Muscle layer of colon (tissue), 2 donors: Measurements from ENCODE around the gene RSAD2.

ENCODE experiments used
- H3K27ac ChIP-seq: one replicate; pipeline ENCODE4 v1.7.0; 2013; ENCODE audit warnings: low read depth, mild to moderate bottlenecking, low read length, moderate library complexity
- H3K27me3 ChIP-seq, 2 donors: one replicate each; pipeline ENCODE4 v1.7.0; 2013; ENCODE audit warnings: low read length in 2 of 2, mild to moderate bottlenecking in 2 of 2; ENCODE audit not compliant: insufficient read depth in 2 of 2, control insufficient read depth in 1 of 2
- H3K36me3 ChIP-seq: one replicate; pipeline ENCODE4 v1.7.0; 2013; ENCODE audit warnings: mild to moderate bottlenecking, low read length; ENCODE audit not compliant: insufficient read depth
- H3K4me1 ChIP-seq: one replicate; pipeline ENCODE4 v1.7.0; 2013; ENCODE audit warnings: mild to moderate bottlenecking, low read length; ENCODE audit not compliant: insufficient read depth
- H3K4me3 ChIP-seq, 2 donors: one replicate each; pipeline ENCODE4 v1.7.0; 2013; ENCODE audit warnings: low read length in 2 of 2, low read depth in 1 of 2, mild to moderate bottlenecking in 1 of 2, moderate library complexity in 1 of 2
- H3K9ac ChIP-seq: one replicate; pipeline ENCODE4 v1.7.0; 2013; ENCODE audit warnings: low read length
- H3K9me3 ChIP-seq: one replicate; pipeline ENCODE4 v1.7.0; 2013; ENCODE audit warnings: mild to moderate bottlenecking, low read length
- donor health status: abdominal sarcoma.
- donor health status: Adenocarcinoma of cecum.

The RSAD2 gene

DNA sequence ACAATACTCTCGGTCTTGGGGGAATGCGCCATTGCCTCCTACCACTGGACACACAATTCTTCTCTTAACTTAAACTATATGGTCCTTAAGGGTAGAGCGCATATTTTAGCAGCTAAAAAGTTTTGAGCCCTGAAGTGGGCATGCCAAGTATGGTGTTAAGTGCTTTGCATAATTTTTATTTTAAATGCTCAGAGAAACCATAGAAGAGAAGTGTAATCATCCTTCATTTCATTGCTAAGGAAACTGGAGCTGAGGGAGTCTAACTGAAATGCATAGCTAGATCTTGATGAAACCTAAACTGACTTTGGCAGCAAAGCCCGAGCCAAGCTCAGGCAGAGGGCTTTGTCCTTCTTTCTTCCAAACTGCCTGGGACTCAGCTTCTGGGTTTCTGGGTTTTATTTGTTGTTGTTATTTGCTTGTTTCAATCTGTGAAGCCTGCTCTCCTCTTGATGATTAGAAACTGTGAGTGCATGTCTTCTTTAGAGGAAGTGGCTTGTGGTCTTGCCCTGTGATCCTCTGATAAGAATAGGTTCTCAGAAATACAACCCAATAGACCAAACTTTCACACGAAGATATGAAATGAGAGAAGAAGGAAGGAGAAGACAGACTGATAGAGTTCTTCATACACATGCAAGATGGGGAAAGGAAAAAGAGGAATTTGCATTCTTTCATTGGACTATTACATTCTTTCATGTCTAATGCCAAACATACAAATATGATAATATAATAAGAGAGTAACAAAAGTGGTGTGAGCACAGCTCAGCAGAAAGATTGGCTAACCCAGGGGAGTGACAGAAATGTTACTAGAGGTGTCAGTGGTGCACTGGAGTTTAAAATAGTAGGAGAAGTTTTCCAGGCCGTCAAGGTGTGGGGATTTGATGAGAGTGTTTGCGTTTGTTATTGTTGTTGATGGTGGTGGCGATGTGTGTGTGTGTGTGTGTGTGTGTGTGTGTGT is 32.1 kb downstream of the RSAD2 start:
- no peaks in the 10 kb centered on the region for H3K36me3 ChIP-seq
- H3K27me3 ChIP-seq: no peaks in the 10 kb centered on the region
- H3K4me3 ChIP-seq: no peak overlapping the region
- H3K9ac ChIP-seq: no peak overlapping the region
- no peaks in the 10 kb centered on the region for H3K4me1 ChIP-seq
- no peak overlapping the region for H3K27ac ChIP-seq
- H3K9me3 ChIP-seq: no peaks in the 10 kb centered on the region

DNA sequence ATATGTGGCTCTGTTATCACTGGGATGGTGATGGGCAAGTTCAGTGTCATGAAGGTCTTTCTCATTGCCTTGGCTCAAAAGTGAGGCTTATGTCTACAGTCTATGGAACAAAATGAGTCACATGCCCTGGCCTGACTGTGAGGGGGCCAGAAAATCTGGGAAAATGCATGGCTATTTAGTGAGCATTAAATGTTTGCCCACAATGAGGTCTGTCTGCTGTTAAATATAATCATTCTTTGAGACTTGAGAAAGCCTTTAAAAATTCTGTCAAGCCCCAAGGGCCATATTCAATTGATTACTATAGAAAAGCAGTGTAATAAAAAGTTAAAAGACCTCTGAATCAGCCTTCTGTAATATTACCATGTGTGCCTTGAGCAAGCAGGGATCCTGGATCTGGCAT is 34.1 kb downstream of the RSAD2 start:
- no peak overlapping the region for H3K9ac ChIP-seq
- no peak overlapping the region for H3K27ac ChIP-seq
- no peaks in the 10 kb centered on the region for H3K36me3 ChIP-seq

DNA sequence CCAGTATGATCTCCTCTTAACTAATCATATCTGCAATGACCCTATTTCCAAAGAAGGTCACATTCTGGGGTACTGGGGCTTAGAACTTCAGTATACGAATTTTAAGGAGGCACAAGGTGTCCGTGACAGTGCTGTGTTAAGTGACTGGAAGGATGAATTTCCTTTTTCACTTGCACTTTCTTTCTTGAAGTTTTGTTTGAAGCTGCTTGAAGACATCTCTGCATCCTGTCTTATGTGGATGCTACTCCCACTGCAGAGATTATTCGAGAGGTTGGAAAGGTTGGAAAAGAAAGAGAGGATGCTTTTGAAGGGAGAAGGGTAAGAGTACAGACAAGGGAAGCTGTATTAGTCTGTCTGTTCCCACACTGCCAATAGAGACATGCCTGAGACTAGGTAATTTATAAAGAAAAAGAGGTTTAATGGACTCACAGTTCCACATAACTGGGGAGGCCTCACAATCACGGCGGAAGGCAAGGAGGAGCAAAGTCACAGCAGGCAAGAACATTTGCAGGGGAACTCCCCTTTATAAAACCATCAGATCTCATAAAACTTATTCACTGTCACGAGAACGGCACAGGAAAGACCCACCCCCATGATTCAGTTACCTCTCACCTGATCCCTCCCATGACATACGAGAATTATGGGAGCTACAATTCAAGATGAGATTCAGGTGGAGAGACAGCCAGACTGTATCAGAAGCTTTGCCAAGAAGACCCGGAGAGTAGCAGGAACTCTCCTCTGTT is 36.0 kb downstream of the RSAD2 start:
- H3K27me3 ChIP-seq: no peaks in the 10 kb centered on the region
- H3K27ac ChIP-seq: no peak overlapping the region
- H3K36me3 ChIP-seq: no peaks in the 10 kb centered on the region
- no peak overlapping the region for H3K9ac ChIP-seq
- peaks cover 5% of the 10 kb centered on the region for H3K4me1 ChIP-seq
- H3K4me3 ChIP-seq: no peak overlapping the region
- no peaks in the 10 kb centered on the region for H3K9me3 ChIP-seq

More for the DNA sequence above, 34.1 kb downstream of the RSAD2 start:
- Histone ChIP-seq H3K9me3 (no peaks in the 10 kb centered on the region), H3K4me1 (peaks cover under 1% of the 10 kb centered on the region), H3K4me3 (no peak overlapping the region), H3K27me3 (no peaks in the 10 kb centered on the region)

DNA sequence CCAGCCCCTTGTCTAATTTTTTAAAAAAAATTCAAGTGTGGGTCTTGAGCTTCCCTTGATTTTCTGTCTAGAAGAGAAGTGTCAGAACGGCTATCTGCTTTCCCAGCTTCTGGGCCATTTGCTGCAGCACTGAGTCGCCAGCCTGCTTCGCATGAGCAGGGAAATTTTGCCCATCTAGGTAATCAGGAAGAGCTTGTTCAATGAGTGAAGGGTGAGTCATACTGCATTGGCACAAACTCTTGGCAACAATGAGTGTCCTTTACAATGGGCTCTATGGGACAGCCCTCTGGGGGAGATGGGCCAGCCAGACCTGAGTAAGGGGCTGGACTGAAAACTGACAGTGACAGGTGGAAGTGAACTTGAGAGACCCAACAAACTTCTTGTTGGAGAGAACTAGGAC is 37.3 kb downstream of the RSAD2 start:
- no peaks in the 10 kb centered on the region for H3K27me3 ChIP-seq
- no peak overlapping the region for H3K27ac ChIP-seq
- no peaks in the 10 kb centered on the region for H3K36me3 ChIP-seq
- H3K4me3 ChIP-seq: no peak overlapping the region
- peaks cover 9% of the 10 kb centered on the region for H3K4me1 ChIP-seq
- no peak overlapping the region for H3K9ac ChIP-seq
- no peaks in the 10 kb centered on the region for H3K9me3 ChIP-seq

DNA sequence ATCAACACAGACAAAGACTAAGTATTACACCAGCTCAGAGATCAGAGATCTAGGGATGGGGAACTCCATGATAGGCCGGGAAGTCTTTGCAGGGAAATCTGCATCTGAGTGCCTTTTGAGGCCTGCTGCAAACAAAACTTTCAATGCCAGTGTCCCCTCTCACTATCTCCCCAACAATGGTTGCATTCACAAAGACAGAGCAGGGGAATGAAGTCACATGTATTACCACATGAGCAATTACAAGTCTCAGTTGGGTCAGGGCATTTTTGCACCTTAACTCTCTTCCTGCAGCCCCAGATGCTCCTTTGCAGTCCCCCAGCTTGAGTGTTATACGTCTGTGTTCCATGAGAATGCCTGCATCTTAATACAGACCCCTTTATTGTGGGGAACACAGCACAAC is 37.8 kb downstream of the RSAD2 start:
- peaks cover 9% of the 10 kb centered on the region for H3K4me1 ChIP-seq
- H3K4me3 ChIP-seq: no peak overlapping the region
- no peaks in the 10 kb centered on the region for H3K36me3 ChIP-seq
- no peak overlapping the region for H3K9ac ChIP-seq
- no peak overlapping the region for H3K27ac ChIP-seq
- H3K9me3 ChIP-seq: no peaks in the 10 kb centered on the region
- no peaks in the 10 kb centered on the region for H3K27me3 ChIP-seq

DNA sequence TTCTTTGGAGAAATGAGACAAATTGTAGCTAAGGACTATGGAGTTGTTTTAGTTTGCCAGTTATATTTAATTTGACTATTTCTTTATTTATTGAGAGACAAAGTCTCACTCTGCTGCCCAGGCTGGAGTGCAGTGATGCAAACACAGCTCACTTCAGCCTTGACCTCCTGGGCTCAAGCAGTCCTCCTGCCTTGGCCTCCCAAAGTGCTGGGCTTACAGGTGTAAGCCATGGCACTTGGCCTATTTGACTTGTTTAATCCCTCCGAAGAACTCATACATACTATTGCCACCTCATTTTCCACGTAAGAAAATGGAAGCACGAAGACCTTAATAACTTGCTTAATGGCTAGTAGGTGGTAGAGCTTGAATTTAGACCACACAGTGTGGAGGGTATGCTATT is 38.6 kb downstream of the RSAD2 start:
- Histone ChIP-seq H3K9ac (no peak overlapping the region), H3K27ac (no peak overlapping the region), H3K9me3 (no peaks in the 10 kb centered on the region), H3K27me3 (no peaks in the 10 kb centered on the region), H3K4me1 (peaks cover 9% of the 10 kb centered on the region), H3K4me3 (no peak overlapping the region), H3K36me3 (no peaks in the 10 kb centered on the region)

DNA sequence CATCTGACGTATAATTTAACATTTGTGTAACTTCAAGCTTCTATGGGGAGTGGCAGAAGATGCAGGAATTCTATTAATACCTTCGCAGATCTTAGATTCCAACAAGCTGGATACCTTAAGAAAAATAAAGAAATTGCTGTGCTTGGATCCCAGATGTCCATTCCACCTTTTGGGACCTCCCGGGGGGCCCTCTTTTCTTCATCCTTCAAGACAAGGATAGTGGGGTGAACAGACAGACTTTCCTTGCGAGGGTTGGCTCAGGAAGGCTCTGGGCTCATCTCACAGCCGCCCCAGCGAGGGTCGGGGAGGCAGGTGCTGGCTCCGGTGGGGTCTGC is 39.1 kb downstream of the RSAD2 start:
- Histone ChIP-seq H3K9me3 (no peaks in the 10 kb centered on the region), H3K9ac (no peak overlapping the region), H3K4me3 (no peak overlapping the region), H3K27me3 (no peaks in the 10 kb centered on the region), H3K4me1 (peaks cover 9% of the 10 kb centered on the region), H3K36me3 (no peaks in the 10 kb centered on the region), H3K27ac (no peak overlapping the region)

DNA sequence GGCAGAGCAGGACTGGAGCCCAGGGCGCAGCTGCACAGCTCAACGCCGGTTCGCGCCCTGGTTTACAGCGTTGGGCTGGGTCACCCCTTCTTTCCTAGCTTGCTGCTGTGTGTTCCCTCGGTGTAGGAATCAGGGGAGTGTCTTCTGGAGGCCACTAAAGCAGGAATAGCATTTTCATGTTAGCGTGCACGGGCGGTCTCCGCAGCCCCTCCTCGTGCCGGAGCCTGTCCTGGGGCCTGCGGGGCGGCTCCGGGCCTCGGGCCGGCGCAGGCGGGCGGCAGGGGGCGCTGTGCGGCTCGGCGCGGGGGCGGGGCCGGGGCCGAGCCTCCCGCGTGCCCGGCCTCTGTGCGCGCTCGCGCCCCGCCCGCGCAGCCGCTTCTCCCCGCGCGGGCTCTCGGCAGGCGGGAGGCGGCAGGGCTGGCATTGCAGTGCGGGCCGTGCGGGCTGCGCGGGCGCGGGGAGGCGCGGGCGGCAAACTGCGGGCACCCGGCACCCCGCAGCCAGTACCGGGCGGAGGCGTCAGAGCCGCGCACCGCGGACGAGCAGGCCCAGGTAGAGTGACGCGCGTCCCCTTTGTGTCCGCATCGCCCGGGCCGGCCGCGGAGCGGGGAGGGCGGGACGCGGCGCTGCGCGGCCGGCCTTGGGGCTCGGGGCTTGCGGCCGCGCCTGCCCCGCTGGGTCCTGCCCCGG is 39.6 kb downstream of the RSAD2 start, which contains the start of gene RNF144A:
TSS of gene RNF144A (plus strand) at position 342 of the 690 bp plus-strand sequence. CDS start 79,515 bp downstream, outside the sequence.
- H3K4me1 ChIP-seq: peaks cover 9% of the 10 kb centered on the region

DNA sequence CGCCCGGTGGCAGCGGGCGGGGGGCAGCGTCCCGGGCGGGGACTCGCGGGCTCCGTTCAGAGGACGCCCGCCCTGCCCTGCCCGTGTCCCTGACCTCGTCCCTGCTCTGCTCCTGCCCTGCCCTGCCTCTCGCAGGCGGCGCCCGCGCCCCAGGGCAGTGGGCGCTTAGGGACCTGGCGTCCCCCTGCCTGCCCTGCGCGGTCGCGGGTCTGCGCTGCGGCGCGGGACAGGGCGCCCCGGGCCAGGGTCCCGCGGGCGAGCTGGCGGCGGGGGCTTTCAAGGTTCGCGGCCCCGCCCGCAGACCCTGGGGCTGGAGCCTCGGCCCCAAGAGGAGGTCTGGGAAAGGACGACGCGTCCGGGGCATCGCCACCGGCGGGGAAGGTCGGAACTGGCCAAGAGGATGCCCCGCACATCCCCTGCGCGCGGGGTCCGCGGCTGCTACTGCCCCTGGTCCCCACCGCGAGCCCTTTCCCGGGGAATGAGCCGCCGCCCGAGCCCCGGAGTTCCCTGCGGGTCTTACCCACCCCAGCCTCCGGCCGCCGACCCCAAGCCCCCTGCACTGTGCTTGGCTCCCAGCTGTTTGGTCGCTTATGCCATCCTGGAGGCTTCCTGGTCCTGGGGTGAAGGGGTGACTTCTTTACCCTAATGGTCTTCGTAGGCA is 40.3 kb downstream of the RSAD2 start:
- peak overlapping the region; percentile 50 for H3K27ac ChIP-seq
- H3K9ac ChIP-seq: no peak overlapping the region
- peak overlapping the region; percentile 64 to 92 for H3K4me3 ChIP-seq
- no peaks in the 10 kb centered on the region for H3K36me3 ChIP-seq
- H3K9me3 ChIP-seq: no peaks in the 10 kb centered on the region
- H3K4me1 ChIP-seq: peaks cover 9% of the 10 kb centered on the region
- no peaks in the 10 kb centered on the region for H3K27me3 ChIP-seq

More for the DNA sequence above, 39.6 kb downstream of the RSAD2 start, which contains the start of gene RNF144A:
- Histone ChIP-seq H3K27me3 (no peaks in the 10 kb centered on the region), H3K27ac (peak within 1 kb of the TSS; percentile 50), H3K36me3 (no peaks in the 10 kb centered on the region), H3K9ac (no peak within 1 kb of the TSS), H3K9me3 (no peaks in the 10 kb centered on the region), H3K4me3 (peak within 1 kb of the TSS; percentile 64 to 92)

DNA sequence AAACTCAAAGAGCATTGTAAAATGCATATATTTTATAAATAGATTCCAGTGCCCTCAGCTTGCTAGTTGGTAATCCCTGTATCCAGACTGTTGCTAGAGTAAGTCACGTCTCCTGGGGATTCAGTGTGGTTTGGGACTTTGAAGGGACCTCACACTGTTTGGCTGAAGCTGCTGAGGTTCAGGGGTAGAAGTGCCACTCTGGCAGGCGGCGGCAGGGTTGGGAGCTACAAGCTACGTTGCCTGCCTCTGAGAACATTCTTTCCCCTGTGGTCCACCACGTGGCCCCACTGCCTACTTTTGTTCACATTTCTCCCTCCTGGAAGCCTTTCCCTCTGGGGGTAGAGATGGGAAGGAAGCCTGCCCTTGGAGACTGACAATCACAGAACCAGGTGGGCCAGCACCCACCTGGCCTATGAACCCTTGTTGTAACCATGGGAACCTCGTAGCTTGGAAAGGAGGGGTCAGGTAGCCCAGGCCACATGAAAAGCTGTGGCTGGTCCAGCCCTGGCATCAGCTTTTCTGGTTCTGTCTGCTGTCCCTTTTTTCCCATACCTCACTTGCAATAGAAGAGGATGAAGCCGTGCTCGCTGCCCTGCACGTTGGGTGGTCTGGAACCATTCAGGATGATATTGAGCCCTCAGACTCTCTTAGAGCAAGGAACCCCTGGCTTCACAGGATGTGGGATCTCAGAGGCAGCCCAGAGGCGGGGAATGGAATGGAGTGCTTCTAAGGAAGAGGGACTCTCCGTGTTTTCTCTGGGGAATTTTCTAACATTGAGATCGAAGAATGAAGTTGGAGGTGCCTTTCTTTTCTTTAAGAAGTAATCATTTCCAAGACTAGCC is 42.5 kb downstream of the RSAD2 start:
- Histone ChIP-seq H3K9ac (no peak overlapping the region), H3K4me3 (no peak overlapping the region), H3K36me3 (no peaks in the 10 kb centered on the region), H3K27me3 (no peaks in the 10 kb centered on the region), H3K27ac (no peak overlapping the region), H3K9me3 (no peaks in the 10 kb centered on the region), H3K4me1 (peaks cover 15% of the 10 kb centered on the region)
